HG02798 (cell line): ENCODE data around the gene TSPAN11.

Source experiments
- ATAC-seq: cut with Tn5 transposase; IDR thresholded peaks from one replicate; pipeline ENCODE4 v1.9.1; 2021; ENCODE audit warnings: mild to moderate bottlenecking; ENCODE audit not compliant: unreplicated experiment, poor library complexity

The TSPAN11 gene

GRCh38 chr12:30997685-30998440, 71.3 kb downstream of the TSPAN11 start:
- no peak for ATAC-seq

GRCh38 chr12:30999011-30999410, 72.5 kb downstream of the TSPAN11 start:
- ATAC-seq: no peak

- no peak for ATAC-seq
Observed at GRCh38 chr12:30999723-31000122, 73.2 kb downstream of the TSPAN11 start.

- no peak for ATAC-seq
Observed at GRCh38 chr12:31000751-31001150, 74.2 kb downstream of the TSPAN11 start.

- ATAC-seq: no peak
Observed at GRCh38 chr12:31001581-31002360, 75.2 kb downstream of the TSPAN11 start.

GRCh38 chr12:31002361-31002725, 75.8 kb downstream of the TSPAN11 start:
- ATAC-seq: no peak

GRCh38 chr12:31002999-31003398, 76.5 kb downstream of the TSPAN11 start:
- no peak for ATAC-seq

GRCh38 chr12:31003861-31004640, 77.5 kb downstream of the TSPAN11 start:
- ATAC-seq: no peak

GRCh38 chr12:31004666-31005065, 78.1 kb downstream of the TSPAN11 start:
- ATAC-seq: no peak

- ATAC-seq: no peak
Observed at GRCh38 chr12:31005256-31005943, 78.9 kb downstream of the TSPAN11 start.

- ATAC-seq: no peak
Observed at GRCh38 chr12:31005944-31006361, 79.4 kb downstream of the TSPAN11 start.

- no peak for ATAC-seq
Observed at GRCh38 chr12:31006416-31007152, 80.0 kb downstream of the TSPAN11 start.

GRCh38 chr12:31007153-31007495, 80.6 kb downstream of the TSPAN11 start:
- ATAC-seq: no peak

GRCh38 chr12:31007636-31008175, 81.2 kb downstream of the TSPAN11 start:
- ATAC-seq: no peak

- no peak for ATAC-seq
Observed at GRCh38 chr12:31008241-31008761, 81.8 kb downstream of the TSPAN11 start.

- no peak for ATAC-seq
Observed at GRCh38 chr12:31008961-31009840, 82.7 kb downstream of the TSPAN11 start.

GRCh38 chr12:31009976-31010375, 83.4 kb downstream of the TSPAN11 start:
- no peak for ATAC-seq

GRCh38 chr12:31011336-31011735, 84.8 kb downstream of the TSPAN11 start:
- no peak for ATAC-seq
